ENCODE measurements around the gene LPAR2. TPM values are rescaled to one million over a fixed set of nuclear protein-coding genes. Genes with fewer than 3 reads are reported as not detected.

LPAR2 gene
- polyA plus RNA-seq, 1 donor from 2014 or later = 77.1 TPM

DNA sequence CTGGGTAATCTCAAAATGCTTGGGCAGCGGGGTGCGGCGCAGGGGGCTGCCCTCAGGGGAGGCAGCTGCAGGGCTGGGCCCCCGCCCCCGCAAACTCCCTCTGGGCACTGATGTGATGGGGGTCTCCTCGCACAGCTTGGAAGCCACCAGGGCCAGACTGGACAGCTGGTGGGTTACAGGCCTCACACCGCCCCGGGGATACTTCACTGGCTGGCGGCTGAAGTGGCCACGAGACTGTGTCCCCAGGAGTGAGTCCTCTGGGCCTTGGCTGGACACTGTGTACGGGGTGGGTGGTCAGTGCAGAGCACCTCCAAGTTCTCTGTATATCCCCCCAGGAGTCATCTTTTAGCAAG lies 2.0 kb upstream of the LPAR2 start:
- no peak overlapping the region for H3K27ac ChIP-seq (ENCODE audit: low read length)
- H3K9me3 ChIP-seq (ENCODE audit: low read length) = no peaks in the 10 kb centered on the region
- no peaks in the 10 kb centered on the region for H3K36me3 ChIP-seq (ENCODE audit: insufficient read depth, low read length)
- no peaks in the 10 kb centered on the region for H3K27me3 ChIP-seq (ENCODE audit: insufficient read depth, low read depth, low read length)
- TF ChIP-seq MXI1 (conservative IDR thresholded peaks at IDR 0.05; ENCODE audit: poor library complexity, severe bottlenecking) (no peak), SMC3 (conservative IDR thresholded peaks at IDR 0.05; ENCODE audit: poor library complexity) (no peak), RAD21 (conservative IDR thresholded peaks at IDR 0.05) (no peak), TAF1 (IDR thresholded peaks at IDR 0.05; ENCODE audit: low read depth) (no peak), POLR2AphosphoS5 (IDR thresholded peaks at IDR 0.05) (no peak), EZH2 (IDR thresholded peaks at IDR 0.05; ENCODE audit: borderline replicate concordance, insufficient read depth, low read length, poor library complexity, severe bottlenecking) (no peak), EP300 (conservative IDR thresholded peaks at IDR 0.05; ENCODE audit: poor library complexity, severe bottlenecking) (no peak)
- TF ChIP-seq, protein P1, sequence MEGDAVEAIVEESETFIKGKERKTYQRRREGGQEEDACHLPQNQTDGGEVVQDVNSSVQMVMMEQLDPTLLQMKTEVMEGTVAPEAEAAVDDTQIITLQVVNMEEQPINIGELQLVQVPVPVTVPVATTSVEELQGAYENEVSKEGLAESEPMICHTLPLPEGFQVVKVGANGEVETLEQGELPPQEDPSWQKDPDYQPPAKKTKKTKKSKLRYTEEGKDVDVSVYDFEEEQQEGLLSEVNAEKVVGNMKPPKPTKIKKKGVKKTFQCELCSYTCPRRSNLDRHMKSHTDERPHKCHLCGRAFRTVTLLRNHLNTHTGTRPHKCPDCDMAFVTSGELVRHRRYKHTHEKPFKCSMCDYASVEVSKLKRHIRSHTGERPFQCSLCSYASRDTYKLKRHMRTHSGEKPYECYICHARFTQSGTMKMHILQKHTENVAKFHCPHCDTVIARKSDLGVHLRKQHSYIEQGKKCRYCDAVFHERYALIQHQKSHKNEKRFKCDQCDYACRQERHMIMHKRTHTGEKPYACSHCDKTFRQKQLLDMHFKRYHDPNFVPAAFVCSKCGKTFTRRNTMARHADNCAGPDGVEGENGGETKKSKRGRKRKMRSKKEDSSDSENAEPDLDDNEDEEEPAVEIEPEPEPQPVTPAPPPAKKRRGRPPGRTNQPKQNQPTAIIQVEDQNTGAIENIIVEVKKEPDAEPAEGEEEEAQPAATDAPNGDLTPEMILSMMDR (IDR thresholded peaks at IDR 0.05; ENCODE audit: poor library complexity, severe bottlenecking) = no peak
- H4K20me1 ChIP-seq (ENCODE audit: insufficient read depth) = no peaks in the 10 kb centered on the region
- H3K4me3 ChIP-seq (ENCODE audit: low read length) = no peak overlapping the region
- no peaks in the 10 kb centered on the region for H3K9me2 ChIP-seq (ENCODE audit: insufficient read depth, low read length)
- no peak overlapping the region for H3K4me2 ChIP-seq (ENCODE audit: low read length)
- no peak overlapping the region for H3K9ac ChIP-seq (ENCODE audit: low read length)
- H2AFZ ChIP-seq (ENCODE audit: low read depth, low read length) = no peak overlapping the region
- H3F3A ChIP-seq (ENCODE audit: insufficient read depth, low read length, poor library complexity, severe bottlenecking) = no peaks in the 10 kb centered on the region
- no peaks in the 10 kb centered on the region for H3K79me2 ChIP-seq (replicated peaks; ENCODE audit: insufficient read depth, low read length)

DNA sequence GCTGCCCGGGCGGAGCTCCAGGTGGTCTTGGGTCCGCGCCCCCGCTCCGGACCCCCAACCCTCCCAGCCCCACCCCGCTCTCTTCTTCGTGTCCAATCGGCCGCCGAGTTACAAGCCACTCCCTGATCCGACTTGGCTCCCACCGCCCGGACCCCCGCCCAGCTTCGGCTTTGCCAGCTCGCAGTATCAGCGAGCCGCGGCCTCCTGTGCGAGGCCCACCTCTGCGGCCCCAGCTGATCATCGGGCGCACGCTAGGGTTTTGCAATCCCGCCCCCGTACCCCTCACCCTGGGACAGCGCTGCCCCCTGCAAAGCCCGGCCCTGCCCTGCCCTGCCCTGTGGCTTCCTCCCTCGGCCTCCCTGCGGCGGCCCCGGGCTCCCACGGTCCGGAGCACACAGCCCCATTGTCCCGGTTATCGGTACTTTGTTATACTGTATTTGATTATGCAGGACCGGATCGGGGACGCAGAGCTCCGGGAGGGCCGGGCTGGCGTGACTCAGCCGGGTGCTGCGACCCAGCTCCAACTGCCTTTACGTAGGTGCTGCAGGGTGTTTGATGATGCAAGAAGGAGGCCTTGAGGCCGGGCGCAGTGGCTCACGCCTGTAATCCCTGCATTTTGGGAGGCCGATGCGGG lies 598 bp upstream of the LPAR2 start:
- no peaks in the 10 kb centered on the region for H3K27me3 ChIP-seq (ENCODE audit: insufficient read depth, low read depth, low read length)
- no peak overlapping the region for H3K4me2 ChIP-seq (ENCODE audit: low read length)
- TF ChIP-seq, protein P2, sequence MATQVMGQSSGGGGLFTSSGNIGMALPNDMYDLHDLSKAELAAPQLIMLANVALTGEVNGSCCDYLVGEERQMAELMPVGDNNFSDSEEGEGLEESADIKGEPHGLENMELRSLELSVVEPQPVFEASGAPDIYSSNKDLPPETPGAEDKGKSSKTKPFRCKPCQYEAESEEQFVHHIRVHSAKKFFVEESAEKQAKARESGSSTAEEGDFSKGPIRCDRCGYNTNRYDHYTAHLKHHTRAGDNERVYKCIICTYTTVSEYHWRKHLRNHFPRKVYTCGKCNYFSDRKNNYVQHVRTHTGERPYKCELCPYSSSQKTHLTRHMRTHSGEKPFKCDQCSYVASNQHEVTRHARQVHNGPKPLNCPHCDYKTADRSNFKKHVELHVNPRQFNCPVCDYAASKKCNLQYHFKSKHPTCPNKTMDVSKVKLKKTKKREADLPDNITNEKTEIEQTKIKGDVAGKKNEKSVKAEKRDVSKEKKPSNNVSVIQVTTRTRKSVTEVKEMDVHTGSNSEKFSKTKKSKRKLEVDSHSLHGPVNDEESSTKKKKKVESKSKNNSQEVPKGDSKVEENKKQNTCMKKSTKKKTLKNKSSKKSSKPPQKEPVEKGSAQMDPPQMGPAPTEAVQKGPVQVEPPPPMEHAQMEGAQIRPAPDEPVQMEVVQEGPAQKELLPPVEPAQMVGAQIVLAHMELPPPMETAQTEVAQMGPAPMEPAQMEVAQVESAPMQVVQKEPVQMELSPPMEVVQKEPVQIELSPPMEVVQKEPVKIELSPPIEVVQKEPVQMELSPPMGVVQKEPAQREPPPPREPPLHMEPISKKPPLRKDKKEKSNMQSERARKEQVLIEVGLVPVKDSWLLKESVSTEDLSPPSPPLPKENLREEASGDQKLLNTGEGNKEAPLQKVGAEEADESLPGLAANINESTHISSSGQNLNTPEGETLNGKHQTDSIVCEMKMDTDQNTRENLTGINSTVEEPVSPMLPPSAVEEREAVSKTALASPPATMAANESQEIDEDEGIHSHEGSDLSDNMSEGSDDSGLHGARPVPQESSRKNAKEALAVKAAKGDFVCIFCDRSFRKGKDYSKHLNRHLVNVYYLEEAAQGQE (IDR thresholded peaks at IDR 0.05; ENCODE audit: borderline replicate concordance) = peak; percentile 37
- TF ChIP-seq SMC3 (conservative IDR thresholded peaks at IDR 0.05; ENCODE audit: poor library complexity) = no peak
- no peak for TF ChIP-seq EP300 (conservative IDR thresholded peaks at IDR 0.05; ENCODE audit: poor library complexity, severe bottlenecking)
- TF ChIP-seq, protein P1 (IDR thresholded peaks at IDR 0.05; ENCODE audit: poor library complexity, severe bottlenecking) = no peak
- no peak for TF ChIP-seq EZH2 (IDR thresholded peaks at IDR 0.05; ENCODE audit: borderline replicate concordance, insufficient read depth, low read length, poor library complexity, severe bottlenecking)
- peak; percentile 49 for TF ChIP-seq POLR2AphosphoS5 (IDR thresholded peaks at IDR 0.05)
- TF ChIP-seq MXI1 (conservative IDR thresholded peaks at IDR 0.05; ENCODE audit: poor library complexity, severe bottlenecking) = no peak
- TF ChIP-seq RAD21 (conservative IDR thresholded peaks at IDR 0.05) = no peak
- no peak for TF ChIP-seq TAF1 (IDR thresholded peaks at IDR 0.05; ENCODE audit: low read depth)
- peak overlapping the region; percentile 67 for H3K9ac ChIP-seq (ENCODE audit: low read length)
- peak overlapping the region; percentile 71 for H3K4me3 ChIP-seq (ENCODE audit: low read length)
- no peaks in the 10 kb centered on the region for H3K79me2 ChIP-seq (replicated peaks; ENCODE audit: insufficient read depth, low read length)
- H3K36me3 ChIP-seq (ENCODE audit: insufficient read depth, low read length) = peaks cover 5% of the 10 kb centered on the region
- H4K20me1 ChIP-seq (ENCODE audit: insufficient read depth) = no peaks in the 10 kb centered on the region
- no peaks in the 10 kb centered on the region for H3K9me2 ChIP-seq (ENCODE audit: insufficient read depth, low read length)
- no peaks in the 10 kb centered on the region for H3K9me3 ChIP-seq (ENCODE audit: low read length)
- H3K27ac ChIP-seq (ENCODE audit: low read length) = no peak overlapping the region
- peak overlapping the region; percentile 14 for H2AFZ ChIP-seq (ENCODE audit: low read depth, low read length)
- no peaks in the 10 kb centered on the region for H3F3A ChIP-seq (ENCODE audit: insufficient read depth, low read length, poor library complexity, severe bottlenecking)
